DMS153 treated with DMSO at 0.1 percent for 48 hours (cell line): Measurements from ENCODE around the gene CRY1.
"Not testable (repeated sequence)": the region's sequence is repeated elsewhere in the genome, so short reads cannot be mapped to it uniquely, and the experiment has no call there.

Experiments used
- DNase-seq: peaks from one replicate; lab custom pipeline; 2025; ENCODE audit not compliant: unreplicated experiment; lab: John Stamatoyannopoulos, UW

CRY1 gene

DNA sequence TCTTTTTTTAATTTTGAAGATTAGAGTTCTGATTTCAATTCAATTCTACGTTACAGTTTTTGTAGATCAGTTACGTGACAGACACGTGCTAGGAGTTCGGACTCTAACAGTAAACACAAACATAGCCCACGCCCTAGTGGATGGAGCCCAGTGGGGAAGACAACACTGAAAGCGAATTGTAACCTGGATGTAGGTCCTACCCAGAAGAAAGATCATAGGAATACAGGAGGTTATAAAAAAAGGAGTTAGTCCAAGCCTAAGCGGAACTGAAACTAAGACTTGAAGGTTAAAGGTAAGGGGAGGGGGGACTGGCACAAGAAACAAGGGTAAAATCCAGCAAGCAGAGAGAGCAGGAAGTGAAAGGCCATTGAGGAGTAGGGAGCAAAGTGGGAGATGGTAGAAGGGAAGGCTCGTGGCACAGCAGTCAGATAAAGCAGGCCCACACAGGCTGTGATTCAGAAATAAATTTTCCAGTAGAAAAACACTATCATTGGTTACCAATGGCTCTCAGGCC lies 15.7 kb upstream of the CRY1 start:
- no peak for DNase-seq

DNA sequence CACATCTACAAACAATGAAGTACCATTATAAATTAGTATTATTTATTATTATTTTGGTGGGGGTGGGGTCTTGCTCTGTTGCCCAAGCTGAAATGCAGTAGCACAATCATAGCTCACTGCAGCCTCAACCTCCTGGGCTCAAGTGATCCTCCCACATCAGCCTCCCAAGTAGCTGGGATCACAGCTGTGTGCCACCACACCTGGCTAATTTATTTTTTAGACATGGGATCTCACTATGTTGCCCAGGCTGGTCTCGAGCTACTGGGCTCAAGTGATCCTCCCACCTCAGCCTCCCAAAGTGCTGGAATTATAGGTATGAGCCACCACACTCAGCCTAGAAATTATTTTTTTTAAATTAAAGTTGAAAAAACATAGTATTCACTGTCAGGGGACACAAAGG lies 15.0 kb upstream of the CRY1 start:
- DNase-seq = not testable (repeated sequence)

DNA sequence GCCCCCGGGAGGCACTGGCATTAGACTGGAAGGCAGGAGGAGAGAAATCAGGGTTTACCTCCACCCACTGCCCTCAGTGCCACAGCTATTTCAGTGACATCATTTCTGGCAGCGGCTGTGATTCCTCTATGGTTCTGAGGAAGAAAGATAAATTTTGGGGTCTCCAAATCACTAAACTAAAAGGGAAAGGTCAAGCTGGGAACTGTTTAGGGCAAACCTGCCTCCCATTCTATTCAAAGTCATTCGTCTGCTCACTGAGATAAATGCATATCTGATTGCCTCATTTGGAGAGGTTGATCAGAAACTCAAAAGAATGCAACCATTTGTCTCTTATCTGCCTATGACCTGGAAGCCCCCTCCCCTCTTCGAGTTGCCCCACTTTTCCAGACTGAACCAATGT lies 14.0 kb upstream of the CRY1 start:
- DNase-seq = no peak

DNA sequence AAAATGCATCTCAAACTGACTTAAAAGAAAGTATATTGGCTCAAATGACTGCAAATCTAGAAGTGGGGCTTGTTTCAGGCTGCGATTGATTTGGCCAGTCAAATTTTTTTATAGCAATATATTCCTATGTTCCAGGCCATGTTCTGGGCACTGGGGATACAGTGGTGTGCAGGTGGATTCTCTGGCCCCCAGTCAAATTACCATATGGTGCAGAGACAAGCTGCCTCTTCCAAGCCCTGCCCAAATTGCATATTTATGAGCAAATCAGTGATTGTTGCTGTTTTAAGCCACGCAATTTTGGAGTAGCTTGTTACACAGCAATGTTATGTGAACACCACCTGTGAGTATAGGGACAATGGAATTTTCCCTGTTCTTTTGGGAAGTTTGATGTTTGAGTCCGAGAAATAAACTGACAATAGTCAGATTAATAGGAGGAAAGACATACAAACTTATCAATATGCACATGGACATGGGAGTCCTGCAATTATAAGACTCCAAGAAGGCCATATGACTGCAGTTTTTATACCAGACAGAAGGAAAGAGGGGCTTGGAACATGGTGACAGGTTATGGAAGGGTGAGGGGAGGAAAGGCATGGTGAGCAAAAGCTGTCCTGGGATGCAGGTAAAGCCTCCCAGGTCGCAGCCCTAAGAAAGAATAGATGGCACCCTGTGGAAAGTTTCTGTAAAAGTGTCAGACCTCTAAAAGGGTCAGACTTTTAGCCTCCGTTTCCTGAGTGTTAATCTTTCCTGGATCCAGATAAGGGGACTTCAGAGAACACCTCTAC lies 13.1 kb upstream of the CRY1 start:
- no peak for DNase-seq

DNA sequence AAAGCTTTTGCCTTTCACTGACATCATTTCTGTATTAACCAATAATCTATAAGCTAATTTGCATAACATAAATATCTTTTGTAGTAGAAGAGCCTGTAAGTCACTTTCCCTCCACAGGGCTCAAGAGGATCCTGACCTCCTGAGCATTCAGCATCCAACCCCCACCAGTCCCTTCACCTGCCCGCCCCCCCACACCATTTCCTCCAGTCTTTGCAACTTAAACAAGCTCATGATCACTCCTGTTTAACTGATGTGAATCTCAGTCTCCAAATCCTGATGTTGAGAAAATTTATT lies 12.0 kb upstream of the CRY1 start:
- DNase-seq = no peak

DNA sequence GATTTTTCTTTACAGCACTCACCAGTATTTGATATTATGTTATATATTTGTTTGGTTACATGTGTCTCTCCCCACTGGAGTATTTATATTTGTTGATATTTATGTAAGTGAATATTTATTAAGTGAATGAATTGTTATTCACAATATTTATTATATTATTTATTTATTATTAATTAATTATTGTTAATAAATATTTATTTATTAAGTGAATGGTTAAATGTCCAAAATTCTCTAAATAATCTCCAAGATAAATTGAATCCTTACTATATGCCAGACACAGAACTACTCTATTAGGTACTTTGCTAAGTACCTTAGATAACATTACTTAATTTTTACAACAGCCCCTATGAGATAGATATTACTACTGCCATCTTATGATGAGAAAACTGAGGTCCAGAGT lies 10.2 kb upstream of the CRY1 start:
- no peak for DNase-seq

DNA sequence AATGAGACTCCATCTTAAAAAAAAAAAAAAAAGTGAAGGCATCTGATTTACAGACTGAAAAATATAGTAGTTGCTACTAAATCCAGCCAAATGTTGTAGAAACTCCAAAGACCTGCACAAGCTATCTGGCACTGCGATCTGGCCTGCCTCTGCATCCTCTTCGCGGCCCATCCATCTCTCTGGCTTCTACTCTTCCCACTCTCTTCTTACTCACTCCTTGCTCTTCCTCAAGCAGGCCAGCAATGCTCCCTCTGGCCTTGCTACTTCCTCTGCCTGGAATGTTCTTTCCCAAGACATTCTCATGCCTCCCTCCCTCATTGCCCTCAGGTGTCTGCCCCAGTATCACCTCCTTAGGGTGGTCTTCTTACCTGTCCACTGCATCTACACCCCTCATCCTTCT lies 9.7 kb upstream of the CRY1 start:
- no peak for DNase-seq

DNA sequence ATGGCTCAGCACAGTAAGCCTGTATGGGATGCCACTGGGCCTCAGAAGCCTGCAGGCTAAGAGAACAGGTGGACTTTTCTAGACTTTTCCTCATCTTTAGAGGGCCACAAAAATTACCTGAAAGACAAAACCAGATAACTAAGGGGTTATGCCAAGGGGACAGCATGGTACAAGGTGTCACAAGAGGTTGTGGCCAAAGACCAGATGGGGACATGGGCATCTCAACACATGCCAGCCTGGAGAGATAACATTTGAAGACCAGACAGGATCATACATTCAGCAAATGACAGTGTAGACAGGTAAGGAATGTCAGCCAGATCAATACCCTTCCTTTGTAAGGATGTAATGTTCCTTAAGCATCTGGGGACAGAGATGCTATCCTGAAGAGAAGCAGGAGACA lies 8.9 kb upstream of the CRY1 start:
- no peak for DNase-seq

DNA sequence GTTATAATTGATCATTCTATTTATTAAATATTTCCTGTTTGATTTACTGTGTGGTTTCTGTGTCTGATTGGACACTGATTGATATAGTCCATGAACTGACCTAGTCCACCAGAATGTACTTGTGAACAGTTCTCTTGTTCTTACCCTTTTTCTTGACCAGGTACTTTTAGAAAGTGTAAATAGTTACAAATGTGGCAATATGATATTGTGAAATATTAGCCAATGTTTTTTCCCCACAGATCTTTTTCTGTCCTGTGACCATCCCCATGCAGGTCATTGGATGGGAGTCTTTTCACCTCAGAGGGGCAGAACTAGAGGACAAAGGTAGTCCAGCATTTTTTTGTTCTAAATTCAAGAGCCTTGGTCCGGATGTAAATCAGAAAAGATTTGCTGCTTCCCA lies 8.3 kb upstream of the CRY1 start:
- DNase-seq = no peak

DNA sequence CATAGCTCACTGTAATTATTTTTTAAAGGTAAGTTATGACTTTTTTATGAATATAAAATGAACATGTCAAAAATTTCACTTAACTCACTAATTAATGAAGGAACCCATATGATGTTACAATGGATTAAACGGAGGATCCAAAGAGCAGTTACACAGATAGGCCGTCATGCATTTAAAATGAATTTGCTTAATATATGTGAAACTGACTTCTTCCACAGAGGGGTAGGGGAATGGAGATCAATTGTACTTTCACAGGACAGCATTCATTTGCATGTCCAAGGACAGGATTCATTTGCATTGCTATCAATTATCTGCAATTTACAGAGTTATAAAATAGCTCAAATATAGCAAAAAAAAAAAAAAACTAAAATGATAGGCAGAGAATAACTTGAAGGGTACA lies 6.6 kb upstream of the CRY1 start:
- no peak for DNase-seq

DNA sequence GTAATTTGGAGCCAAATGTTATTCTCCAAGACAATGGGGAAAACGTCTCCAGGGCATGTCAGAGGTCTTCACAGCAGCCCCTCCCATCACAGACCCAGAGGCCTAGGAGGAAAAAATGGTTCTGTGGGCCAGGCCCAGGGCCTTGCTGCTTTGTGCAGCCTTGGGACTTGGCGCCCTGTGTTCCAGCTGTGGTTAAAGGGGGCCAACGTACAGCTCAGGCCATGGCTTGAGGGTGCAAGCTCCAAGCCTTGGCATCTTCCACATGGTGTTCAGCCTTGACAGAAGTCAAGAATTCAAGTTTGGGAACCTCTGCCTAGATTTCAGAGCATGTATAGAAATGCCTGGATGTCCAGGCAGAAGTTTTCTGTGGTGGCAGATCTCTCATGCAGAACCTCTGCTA lies 3.2 kb upstream of the CRY1 start:
- DNase-seq = no peak

DNA sequence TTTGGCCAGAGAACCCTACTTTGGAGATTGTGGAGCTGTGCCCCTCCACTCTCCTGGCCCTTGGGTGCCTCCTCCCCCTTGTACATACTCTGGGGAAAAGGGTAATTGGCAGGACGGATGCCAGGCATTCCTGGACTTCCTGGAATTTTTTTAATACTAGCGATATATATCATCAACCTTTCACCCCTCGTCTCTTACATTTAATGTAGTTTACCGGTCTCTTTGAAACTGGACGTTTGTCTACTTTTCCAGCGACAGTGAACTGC lies 767 bp upstream of the CRY1 start:
- DNase-seq = no peak

DNA sequence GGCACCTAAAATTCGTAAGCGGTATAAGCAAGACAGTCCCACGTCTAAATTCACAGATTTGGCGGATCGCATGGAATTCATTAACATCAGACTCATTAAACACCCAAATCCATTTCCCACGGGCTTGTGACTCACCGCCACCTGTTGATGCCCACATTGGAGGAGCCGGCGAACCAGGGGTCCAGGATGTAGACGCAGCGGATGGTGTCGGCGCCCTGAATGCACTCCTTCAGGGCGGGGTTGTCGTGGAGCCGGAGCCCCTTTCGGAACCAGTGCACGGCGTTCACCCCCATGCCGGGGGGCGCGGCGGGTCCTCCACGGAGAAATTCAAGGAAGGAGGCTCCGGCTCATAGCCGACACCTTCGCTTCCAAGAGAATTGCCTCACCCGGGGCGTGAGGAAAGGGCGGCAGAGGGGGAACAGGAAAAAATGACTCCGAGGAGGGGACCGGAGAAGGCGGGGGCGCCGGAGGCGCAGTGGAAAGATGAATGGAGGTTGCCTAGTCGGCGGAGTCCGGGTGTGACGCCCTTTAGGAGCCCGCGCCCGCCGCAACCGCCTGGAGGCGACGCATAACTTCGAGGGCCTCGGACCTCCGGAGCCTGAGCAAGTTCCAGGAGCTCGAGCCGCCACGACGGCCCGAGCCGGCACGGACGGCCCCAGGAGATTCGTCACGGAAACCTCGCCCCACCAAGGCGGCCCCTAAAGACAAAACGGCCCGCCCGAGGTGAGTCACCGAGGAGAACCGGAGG lies 506 bp downstream of the CRY1 start:
- no peak for DNase-seq

DNA sequence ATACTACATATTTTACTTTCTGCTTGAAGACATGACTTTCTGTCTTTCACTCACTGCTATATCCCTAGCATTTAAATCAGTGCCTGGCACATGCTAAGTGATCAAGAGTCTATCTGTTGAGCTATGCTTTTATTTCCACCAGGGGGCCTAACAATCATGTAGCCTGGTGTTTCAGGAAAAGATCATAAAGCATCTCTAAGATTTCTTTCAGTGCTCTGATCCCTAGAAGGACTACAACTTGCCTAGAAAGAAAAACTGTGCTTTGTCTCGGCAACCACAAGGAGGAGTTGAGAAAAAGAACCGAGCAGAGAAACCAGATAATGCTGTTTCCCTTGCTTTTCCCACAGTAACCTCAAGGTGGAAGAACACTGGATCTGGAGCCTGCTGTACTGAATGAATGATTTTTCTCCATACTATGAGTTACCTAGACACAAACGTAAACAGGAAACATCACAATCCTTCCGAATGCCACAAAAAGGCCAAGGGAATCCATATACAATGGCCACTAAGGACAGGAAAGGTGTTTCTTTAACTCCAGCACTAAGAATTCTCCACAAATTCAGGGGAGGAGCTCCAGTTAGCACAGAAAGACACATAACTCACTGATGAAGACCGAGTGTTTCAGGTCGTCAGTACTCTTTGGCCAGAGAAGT lies 1.2 kb downstream of the CRY1 start:
- peak; percentile 84 for DNase-seq

DNA sequence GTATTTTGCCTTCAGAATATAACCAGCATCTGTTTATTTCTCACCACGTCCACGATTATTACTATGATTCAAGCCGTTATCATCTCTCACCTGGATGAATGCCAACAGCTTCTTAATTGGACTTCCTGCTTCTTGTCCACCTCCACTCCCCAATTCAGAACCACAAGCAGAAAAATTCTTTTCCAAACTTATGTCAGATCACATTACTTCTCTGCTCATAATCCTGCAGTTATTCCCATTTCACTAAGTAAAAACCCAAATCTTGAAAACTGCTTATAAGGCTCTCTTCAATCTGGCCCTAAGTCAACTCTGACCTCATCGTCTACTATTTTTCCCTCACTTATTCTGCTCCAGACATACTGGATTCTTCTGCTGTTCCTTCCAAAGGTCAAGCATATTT lies 2.0 kb downstream of the CRY1 start:
- peak; percentile 19 for DNase-seq

DNA sequence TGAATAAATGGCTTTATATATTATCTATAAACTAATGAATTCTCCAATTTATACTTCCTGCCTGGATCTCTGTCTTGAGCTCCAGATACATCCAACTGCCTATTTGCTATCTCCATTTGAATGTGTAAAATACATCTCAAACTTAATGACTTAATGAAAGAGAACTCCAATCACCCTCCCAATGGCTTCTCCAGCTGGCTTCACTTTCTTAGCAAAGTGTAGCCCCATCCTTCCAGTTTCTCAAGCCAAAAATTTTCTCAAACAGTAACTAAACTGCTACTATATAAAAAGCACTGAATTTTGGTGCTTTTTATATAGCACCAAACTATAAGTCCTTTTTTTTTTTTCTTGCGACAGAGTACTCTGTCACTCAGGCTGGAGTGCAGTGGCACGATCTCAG lies 2.6 kb downstream of the CRY1 start:
- DNase-seq = no peak

DNA sequence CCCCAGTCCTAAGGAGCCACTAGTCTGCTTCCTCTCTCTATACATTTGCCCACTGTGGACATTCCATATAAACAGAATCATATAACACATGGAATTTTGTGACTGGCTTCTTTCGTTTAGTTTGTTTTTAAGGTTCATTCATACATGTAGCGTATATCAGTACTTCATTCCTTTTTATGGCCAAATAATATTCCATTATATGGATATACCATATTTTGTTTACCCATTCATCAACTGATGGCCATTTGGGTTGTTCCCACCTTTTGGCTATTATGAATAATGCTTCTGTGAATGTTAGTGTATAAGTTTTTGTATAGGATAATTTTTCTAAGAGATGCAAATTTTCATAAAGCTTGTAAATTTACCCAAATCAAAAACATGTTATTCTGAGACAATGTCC lies 4.4 kb downstream of the CRY1 start:
- no peak for DNase-seq

DNA sequence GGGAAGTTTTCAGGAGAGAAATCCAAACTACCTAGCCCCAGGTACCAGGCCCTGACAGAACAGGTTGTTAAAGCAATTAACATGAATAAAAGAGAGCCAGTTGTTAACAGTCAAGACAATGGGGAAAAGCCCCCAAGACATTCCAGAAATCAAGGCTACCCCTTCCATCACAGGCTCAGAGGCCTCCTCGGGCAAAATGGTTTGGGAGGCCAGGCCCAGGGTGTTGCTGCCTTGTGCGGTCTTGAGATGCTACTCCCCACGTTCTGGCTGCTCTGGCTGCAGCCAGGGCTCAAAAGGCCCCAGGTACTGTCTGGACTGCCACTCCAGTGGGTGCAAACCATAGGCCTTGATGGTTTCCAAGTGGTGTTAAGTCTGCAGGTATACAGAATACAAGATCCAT lies 7.0 kb downstream of the CRY1 start:
- no peak for DNase-seq

DNA sequence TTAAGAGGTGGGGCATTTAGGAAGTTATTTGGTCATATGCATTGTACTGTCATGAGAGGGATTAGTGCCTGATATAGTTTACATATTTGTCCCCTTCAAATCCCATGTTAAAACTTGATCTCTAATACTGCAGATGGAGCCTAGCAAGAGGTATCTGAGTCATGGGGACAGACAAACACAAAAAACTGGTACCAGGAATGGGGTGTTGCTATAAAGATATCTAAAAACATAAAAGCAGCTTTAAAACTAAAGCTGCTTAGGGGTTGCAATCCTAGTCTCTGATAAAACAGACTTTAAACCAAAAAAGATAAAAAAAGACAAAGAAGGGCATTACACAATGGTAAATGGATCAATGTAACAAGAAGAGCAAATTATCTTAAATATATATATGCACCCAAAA lies 11.6 kb downstream of the CRY1 start:
- DNase-seq = no peak

DNA sequence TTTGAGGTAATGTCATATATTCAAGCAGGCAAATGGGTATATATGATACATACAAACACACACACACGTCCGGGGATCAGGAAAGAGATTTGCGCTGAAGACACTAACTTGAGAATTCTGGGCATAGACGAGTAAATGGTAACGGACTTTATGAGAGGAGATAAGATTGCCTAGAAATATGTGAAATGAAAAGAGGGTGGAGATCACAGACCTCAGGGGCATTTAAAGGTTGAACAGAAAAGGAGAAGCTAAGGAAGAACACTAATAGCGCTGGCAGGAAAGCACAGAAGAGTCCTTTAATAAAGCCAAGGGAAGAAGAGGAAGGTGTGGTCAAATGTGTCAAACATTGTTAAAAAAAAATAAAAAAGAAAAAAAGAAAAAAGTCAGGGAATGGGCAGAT lies 13.1 kb downstream of the CRY1 start:
- no peak for DNase-seq

DNA sequence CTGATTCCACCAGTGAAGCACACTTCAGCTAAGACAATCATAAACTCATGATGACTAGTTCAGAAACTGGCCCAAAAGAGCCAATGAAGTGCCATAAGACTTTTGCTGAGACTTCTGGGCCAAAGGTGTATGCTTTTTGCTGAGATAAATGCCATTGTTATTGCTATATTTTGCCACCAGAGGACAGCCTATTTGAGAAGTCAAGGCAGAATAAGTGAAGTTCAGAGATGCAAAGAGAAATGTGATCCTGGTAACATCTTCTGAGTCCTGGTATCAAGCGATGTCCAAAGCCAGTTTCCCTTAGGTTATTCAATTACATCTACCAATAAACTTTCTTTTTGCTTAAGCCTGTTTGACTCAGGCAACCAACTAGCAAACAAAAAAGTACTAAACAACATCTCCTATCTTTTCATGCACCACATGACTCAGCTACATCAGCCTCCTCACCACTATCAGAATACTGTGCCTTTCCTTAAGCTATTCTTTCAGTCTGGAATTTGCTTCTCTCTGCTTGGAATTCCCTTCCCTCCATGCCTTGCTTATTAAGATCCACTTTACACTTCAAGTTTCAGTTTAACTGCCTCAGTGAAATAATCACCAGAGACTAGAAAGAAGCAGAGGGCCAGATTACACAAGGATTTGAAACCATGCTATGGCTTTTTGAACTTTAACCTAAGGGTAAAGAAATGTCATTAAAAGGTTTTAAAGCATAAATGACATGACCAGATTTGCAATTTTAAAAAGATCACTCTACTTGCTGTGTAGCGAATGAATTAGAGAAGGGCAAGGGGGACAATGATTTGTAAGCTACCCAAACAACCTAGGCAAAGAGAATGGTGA lies 14.0 kb downstream of the CRY1 start:
- no peak for DNase-seq

DNA sequence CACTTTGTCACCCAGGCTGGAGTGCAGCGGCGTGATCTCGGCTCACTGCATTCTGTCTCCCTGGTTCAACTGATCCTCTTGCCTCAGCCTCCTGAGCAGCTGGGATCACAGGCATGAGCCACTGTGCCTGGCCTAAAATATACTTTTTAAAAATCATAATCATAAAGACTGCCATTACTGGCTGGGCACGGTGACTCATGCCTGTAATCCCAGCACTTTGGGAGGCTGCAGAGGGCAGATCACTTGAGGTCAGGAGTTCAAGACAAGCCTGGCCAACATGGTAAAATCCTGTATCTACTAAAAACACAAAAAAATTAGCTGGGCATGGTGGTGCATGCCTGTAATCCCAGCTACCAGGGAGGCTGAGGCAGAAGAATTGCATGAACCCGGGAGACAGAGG lies 20.1 kb downstream of the CRY1 start:
- not testable (repeated sequence) for DNase-seq
